Measurements from ENCODE around the gene CALML4. TPM values are rescaled to one million over a fixed set of nuclear protein-coding genes. Genes with fewer than 3 reads are reported as not detected.

CALML4 gene
- total RNA-seq, 6 donors from 2014 or later = 3.6 to 33.7 (median 7.0) TPM

DNA sequence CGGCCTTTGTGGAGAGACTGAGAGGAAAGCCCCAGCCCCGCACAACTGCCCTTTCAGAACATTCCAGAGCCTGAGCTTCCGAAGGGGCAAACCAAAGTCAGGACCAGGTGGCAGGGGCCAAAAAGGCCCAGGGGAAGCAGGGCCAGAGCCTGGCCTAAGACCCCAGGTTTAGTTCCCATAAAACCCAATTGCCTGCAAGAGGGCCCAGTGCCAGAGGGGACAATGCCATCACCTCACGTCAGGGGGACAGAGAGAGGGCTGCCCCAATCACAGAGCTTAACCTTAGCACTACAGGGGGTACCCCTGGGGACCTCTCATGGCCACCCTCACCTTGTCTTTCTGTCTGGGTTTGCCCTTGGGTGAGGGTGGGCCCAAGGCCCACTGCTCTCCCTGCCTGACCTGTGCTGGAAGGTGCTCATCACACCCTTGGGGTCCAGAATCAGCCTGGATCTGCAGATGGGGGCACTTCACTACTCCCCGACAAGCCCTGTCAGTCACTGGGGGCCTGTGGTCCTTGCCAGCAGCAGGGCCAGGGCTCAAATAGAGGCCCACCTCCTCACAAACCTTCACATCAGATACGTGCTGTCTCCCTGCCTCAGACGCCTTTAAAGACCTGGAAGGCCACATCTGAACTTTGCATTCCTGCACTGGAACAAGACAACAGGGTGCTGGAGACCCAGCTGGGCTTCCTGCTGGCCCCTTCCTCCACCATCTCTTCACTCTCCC, 3.8 kb downstream of the CALML4 start:
- Histone ChIP-seq H3K36me3 (peaks cover 0 to 5% (median 1%) of the 10 kb centered on the region in 4 donors), H3K27me3 (no peaks in the 10 kb centered on the region), H3K9me3 (no peaks in the 10 kb centered on the region), H3K4me3 (no peak overlapping the region), H3K27ac (no peak overlapping the region), H3K4me1 (peaks cover 18 to 34% (median 28%) of the 10 kb centered on the region in 4 donors)
- ATAC-seq (ENCODE audit: low FRiP score in 2 of 2) = no peak
- WGBS, 2 donors = 92 to 96% methylated on average over 6 to 7 of the region's 7 CpGs
- DNase-seq = no peak
- TF ChIP-seq, protein P1, sequence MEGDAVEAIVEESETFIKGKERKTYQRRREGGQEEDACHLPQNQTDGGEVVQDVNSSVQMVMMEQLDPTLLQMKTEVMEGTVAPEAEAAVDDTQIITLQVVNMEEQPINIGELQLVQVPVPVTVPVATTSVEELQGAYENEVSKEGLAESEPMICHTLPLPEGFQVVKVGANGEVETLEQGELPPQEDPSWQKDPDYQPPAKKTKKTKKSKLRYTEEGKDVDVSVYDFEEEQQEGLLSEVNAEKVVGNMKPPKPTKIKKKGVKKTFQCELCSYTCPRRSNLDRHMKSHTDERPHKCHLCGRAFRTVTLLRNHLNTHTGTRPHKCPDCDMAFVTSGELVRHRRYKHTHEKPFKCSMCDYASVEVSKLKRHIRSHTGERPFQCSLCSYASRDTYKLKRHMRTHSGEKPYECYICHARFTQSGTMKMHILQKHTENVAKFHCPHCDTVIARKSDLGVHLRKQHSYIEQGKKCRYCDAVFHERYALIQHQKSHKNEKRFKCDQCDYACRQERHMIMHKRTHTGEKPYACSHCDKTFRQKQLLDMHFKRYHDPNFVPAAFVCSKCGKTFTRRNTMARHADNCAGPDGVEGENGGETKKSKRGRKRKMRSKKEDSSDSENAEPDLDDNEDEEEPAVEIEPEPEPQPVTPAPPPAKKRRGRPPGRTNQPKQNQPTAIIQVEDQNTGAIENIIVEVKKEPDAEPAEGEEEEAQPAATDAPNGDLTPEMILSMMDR (IDR thresholded peaks at IDR 0.05) = no peak
- TF ChIP-seq POLR2AphosphoS5 (IDR thresholded peaks at IDR 0.05) = no peak
- no peak for TF ChIP-seq POLR2A (IDR thresholded peaks at IDR 0.05)
- TF ChIP-seq EP300 (IDR thresholded peaks at IDR 0.05) = no peak

DNA sequence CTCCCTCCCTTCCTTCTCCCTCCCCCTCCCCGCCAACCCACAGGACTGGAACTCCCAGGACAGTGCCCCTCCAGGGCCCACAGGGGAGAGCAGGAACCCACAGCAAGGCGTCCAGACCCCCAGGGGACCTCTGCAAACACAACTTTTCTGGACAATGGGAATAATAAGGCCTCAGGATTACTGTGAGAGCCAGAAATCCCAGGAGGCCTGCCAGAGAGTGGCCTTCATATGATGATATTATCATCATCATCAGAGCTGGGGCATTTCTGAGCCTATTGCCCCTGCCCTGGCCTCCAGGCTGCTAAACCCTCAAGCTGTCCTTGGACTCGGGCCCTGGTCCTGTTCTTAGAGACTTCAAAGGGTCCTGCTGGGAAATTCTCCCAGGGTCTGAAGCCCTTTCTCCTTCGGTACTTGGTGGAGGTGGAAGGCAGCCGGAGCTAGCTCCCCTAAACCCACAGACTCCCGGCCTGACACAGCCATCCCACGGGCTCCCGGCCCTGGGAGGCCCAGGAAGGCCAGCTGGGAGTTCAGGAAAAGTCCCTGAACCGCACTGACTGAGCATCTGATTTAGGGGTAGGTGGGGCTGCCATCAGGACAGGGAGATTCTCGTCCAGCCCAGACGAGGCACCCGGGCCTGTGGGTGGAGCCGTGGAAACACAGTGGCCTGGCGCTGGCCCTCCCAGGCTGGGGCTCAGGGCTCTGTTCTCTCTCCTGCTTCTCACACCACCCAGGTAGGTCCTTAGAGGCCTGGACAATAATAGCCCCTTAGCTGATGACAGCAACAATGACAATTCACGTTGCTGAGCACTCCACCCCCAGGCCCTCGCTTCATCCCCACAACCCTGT, 4.9 kb downstream of the CALML4 start:
- Histone ChIP-seq H3K36me3 (peaks cover 0 to 8% (median 1%) of the 10 kb centered on the region in 4 donors), H3K27me3 (no peaks in the 10 kb centered on the region), H3K27ac (no peak overlapping the region), H3K9me3 (no peaks in the 10 kb centered on the region), H3K4me3 (no peak overlapping the region), H3K4me1 (peaks cover 7 to 24% (median 17%) of the 10 kb centered on the region in 4 donors)
- ATAC-seq (ENCODE audit: low FRiP score in 2 of 2) (peak in 1 of 2 donors; percentile 7), DNase-seq (peak in 1 of 2 donors; percentile 55)
- 75 to 80% methylated on average over 2 to 15 of the region's 16 CpGs for WGBS, 2 donors
- TF ChIP-seq, protein P1 (IDR thresholded peaks at IDR 0.05) = no peak
- TF ChIP-seq POLR2A (IDR thresholded peaks at IDR 0.05) (no peak), EP300 (IDR thresholded peaks at IDR 0.05) (no peak), POLR2AphosphoS5 (IDR thresholded peaks at IDR 0.05) (no peak)

DNA sequence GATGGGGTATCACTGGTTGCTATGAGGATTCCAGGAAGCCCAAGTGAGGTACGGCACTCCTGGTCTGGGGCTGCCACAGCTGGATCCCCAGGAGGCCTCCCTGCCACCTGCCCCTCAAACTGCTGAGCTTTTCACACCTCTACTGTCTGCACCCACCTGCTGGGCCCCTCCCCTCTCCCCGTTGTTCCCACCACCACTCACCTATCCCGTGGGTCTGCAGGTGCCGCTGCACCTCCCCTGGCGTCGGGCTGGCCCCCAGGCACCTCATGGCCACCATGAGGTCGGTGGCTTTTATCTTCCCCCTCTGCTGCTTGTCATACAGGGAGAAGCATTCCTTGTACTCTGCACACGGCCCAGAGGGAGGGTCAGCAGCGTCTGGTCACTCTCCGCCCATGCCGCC, 5.8 kb downstream of the CALML4 start:
- no peak for TF ChIP-seq POLR2AphosphoS5 (IDR thresholded peaks at IDR 0.05)
- TF ChIP-seq, protein P1 (IDR thresholded peaks at IDR 0.05) = no peak
- Histone ChIP-seq H3K27me3 (no peaks in the 10 kb centered on the region), H3K36me3 (peaks cover 0 to 8% (median 1%) of the 10 kb centered on the region in 4 donors), H3K4me3 (no peak overlapping the region), H3K27ac (no peak overlapping the region), H3K4me1 (peaks cover 0 to 15% (median 8%) of the 10 kb centered on the region in 4 donors), H3K9me3 (no peaks in the 10 kb centered on the region)
- WGBS, 2 donors = 53 to 75% methylated on average over 11 of the region's 11 CpGs
- peak in 1 of 2 donors; percentile 46 for DNase-seq
- no peak for ATAC-seq (ENCODE audit: low FRiP score in 2 of 2)

DNA sequence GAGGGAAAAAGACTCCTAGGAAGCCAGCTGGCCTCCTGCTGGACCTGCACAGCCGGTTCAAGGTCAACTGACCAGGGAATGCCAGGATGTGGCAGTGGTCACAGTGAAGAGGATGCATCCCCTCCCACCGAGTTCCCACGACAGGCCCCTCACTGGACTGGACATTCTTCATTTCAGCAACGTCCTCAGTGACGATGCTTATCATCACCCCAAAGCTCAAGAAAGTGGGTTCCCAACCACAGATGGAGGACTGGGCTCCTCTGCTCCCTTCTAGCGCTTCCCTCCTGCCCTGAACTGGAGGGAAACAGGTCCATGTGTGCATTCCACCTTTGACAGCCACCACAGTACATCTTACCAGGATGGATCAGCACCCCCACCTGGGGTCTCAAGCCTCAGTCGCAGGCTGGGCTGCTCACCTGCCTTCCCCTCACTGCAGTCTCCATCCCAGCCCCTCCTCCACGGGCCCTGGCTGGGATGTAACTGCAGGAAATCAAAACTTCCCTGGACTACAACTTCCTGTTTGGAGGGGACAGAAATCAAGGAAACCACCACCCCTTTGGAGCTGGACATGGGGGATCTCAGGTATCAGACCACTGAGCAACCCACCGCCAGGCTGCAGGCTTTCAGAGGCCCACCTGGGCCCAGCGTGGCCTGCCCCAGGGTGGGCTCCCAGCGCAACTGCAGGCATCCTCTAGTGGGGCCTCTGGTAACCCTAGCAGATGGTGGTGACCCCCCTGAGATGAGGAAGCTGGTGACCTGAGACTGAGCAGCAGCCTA, 7.3 kb downstream of the CALML4 start:
- ATAC-seq (ENCODE audit: low FRiP score in 2 of 2) (no peak), DNase-seq (peak in 1 of 2 donors; percentile 45)
- Histone ChIP-seq H3K27me3 (no peaks in the 10 kb centered on the region), H3K4me1 (peaks cover 0 to 7% (median 4%) of the 10 kb centered on the region in 4 donors), H3K9me3 (no peaks in the 10 kb centered on the region), H3K4me3 (no peak overlapping the region), H3K27ac (no peak overlapping the region), H3K36me3 (peaks cover 0 to 21% (median 8%) of the 10 kb centered on the region in 4 donors)
- TF ChIP-seq EP300 (IDR thresholded peaks at IDR 0.05) (no peak), POLR2AphosphoS5 (IDR thresholded peaks at IDR 0.05) (no peak), POLR2A (IDR thresholded peaks at IDR 0.05) (no peak)
- TF ChIP-seq, protein P1 (IDR thresholded peaks at IDR 0.05) = no peak
- WGBS, 2 donors = 93% methylated on average over 9 to 11 of the region's 11 CpGs
